GM18909 (cell line): ENCODE measurements around the gene FBXO2.
"Not testable (repeated sequence)": the region's sequence is repeated elsewhere in the genome, so short reads cannot be mapped to it uniquely, and the experiment has no call there.

Experiments
- ATAC-seq: cut with Tn5 transposase; IDR thresholded peaks from one replicate; pipeline ENCODE4 v1.9.1; 2021; ENCODE audit warnings: mild to moderate bottlenecking; ENCODE audit not compliant: unreplicated experiment, poor library complexity

FBXO2 gene

GRCh38 chr1:11638121-11638520 lies 16.1 kb downstream of the FBXO2 start:
- ATAC-seq: no peak

GRCh38 chr1:11634365-11635192 lies 19.6 kb downstream of the FBXO2 start:
- no peak for ATAC-seq

GRCh38 chr1:11629184-11630016 lies 24.8 kb downstream of the FBXO2 start:
- no peak for ATAC-seq

GRCh38 chr1:11628767-11629166 lies 25.5 kb downstream of the FBXO2 start:
- no peak for ATAC-seq

GRCh38 chr1:11626551-11626950 lies 27.7 kb downstream of the FBXO2 start:
- ATAC-seq: no peak

GRCh38 chr1:11623702-11624101 lies 30.5 kb downstream of the FBXO2 start:
- ATAC-seq: no peak

GRCh38 chr1:11622398-11622797 lies 31.8 kb downstream of the FBXO2 start:
- no peak for ATAC-seq

GRCh38 chr1:11620924-11621323 lies 33.3 kb downstream of the FBXO2 start:
- ATAC-seq: no peak

- no peak for ATAC-seq
Measured at GRCh38 chr1:11620405-11620804, 33.8 kb downstream of the FBXO2 start.

- no peak for ATAC-seq
Measured at GRCh38 chr1:11617741-11618140, 36.5 kb downstream of the FBXO2 start.

- ATAC-seq: no peak
Measured at GRCh38 chr1:11617314-11617713, 36.9 kb downstream of the FBXO2 start.

GRCh38 chr1:11616766-11617165 lies 37.5 kb downstream of the FBXO2 start:
- no peak for ATAC-seq

GRCh38 chr1:11615090-11615489 lies 39.1 kb downstream of the FBXO2 start:
- ATAC-seq: no peak

- no peak for ATAC-seq
Measured at GRCh38 chr1:11613347-11613746, 40.9 kb downstream of the FBXO2 start.

- ATAC-seq: no peak
Measured at GRCh38 chr1:11611638-11612327, 42.4 kb downstream of the FBXO2 start.

- ATAC-seq: no peak
Measured at GRCh38 chr1:11610629-11611180, 43.5 kb downstream of the FBXO2 start.

- ATAC-seq: not testable (repeated sequence)
Measured at GRCh38 chr1:11609378-11609777, 44.9 kb downstream of the FBXO2 start.

GRCh38 chr1:11608596-11609130 lies 45.6 kb downstream of the FBXO2 start:
- ATAC-seq: not testable (repeated sequence)

GRCh38 chr1:11606775-11607174 lies 47.5 kb downstream of the FBXO2 start:
- ATAC-seq: no peak

- ATAC-seq: no peak
Measured at GRCh38 chr1:11602981-11603380, 51.2 kb downstream of the FBXO2 start.
